IPS DF 19.7 (cell line): ENCODE results near the gene TTC6.

Experiments used
- DNase-seq: peaks from one replicate; pipeline ENCODE4 v3.0.0-alpha.2; 2013; ENCODE audit warnings: low read depth, low spot score

TTC6 gene

GRCh38 chr14:37596790-37597472 is 1.5 kb downstream of the TTC6 start:
- no peak for DNase-seq

- no peak for DNase-seq
Measured at GRCh38 chr14:37597538-37597913, 2.1 kb downstream of the TTC6 start.

- no peak for DNase-seq
Measured at GRCh38 chr14:37597914-37598746, 2.7 kb downstream of the TTC6 start.

- DNase-seq: no peak
Measured at GRCh38 chr14:37598747-37599506, 3.5 kb downstream of the TTC6 start.

GRCh38 chr14:37599507-37600368 is 4.3 kb downstream of the TTC6 start:
- no peak for DNase-seq

GRCh38 chr14:37600880-37601741 is 5.7 kb downstream of the TTC6 start:
- no peak for DNase-seq

GRCh38 chr14:37601865-37602264 is 6.4 kb downstream of the TTC6 start:
- no peak for DNase-seq

- no peak for DNase-seq
Measured at GRCh38 chr14:37602605-37603453, 7.4 kb downstream of the TTC6 start.

- DNase-seq: no peak
Measured at GRCh38 chr14:37603688-37604251, 8.3 kb downstream of the TTC6 start.

GRCh38 chr14:37606678-37607077 is 11.2 kb downstream of the TTC6 start:
- no peak for DNase-seq

GRCh38 chr14:37608649-37609048 is 13.2 kb downstream of the TTC6 start:
- no peak for DNase-seq

- no peak for DNase-seq
Measured at GRCh38 chr14:37610945-37611523, 15.6 kb downstream of the TTC6 start.

GRCh38 chr14:37615582-37616289 is 20.3 kb downstream of the TTC6 start:
- DNase-seq: no peak

GRCh38 chr14:37616853-37617252 is 21.4 kb downstream of the TTC6 start:
- no peak for DNase-seq

- no peak for DNase-seq
Measured at GRCh38 chr14:37617864-37618365, 22.5 kb downstream of the TTC6 start.

GRCh38 chr14:37618498-37619028 is 23.1 kb downstream of the TTC6 start:
- no peak for DNase-seq

- no peak for DNase-seq
Measured at GRCh38 chr14:37620856-37621255, 25.4 kb downstream of the TTC6 start.
